Measurements from ENCODE around the gene PLPPR2.
"Not testable (repeated sequence)": the region's sequence is repeated elsewhere in the genome, so short reads cannot be mapped to it uniquely, and the experiment has no call there.

Gene PLPPR2

GRCh38 chr19:11355160-11356073 is at the start of gene PLPPR2:
Gene PLPPR2, plus strand, starts transcription at chr19:11355432. Its CDS starts 2,242 bp downstream, at chr19:11357674.
- peaks cover 0 to 15% (median 7%) of the 10 kb centered on the region in 5 donors for H3K36me3 ChIP-seq (ENCODE audit: control insufficient read depth in 5 of 5, insufficient read depth in 5 of 5, low read length in 5 of 5)
- H3K9me3 ChIP-seq (ENCODE audit: control insufficient read depth in 5 of 5, low read length in 5 of 5) = no peaks in the 10 kb centered on the region
- peak within 1 kb of the TSS; percentile 54 to 85 (median 68) for H3K4me3 ChIP-seq (ENCODE audit: low read depth in 1 of 5, low read length in 5 of 5)
- H3K4me1 ChIP-seq (ENCODE audit: control insufficient read depth in 5 of 5, insufficient read depth in 5 of 5, low read length in 5 of 5) = peaks cover 4 to 16% (median 12%) of the 10 kb centered on the region in 5 donors
- no peaks in the 10 kb centered on the region for H3K27me3 ChIP-seq (ENCODE audit: control insufficient read depth in 5 of 5, insufficient read depth in 4 of 5, low read length in 5 of 5)
- no peak within 1 kb of the TSS for H3K27ac ChIP-seq (ENCODE audit: low read depth, low read length)
- peak within 1 kb of the TSS; percentile 18 to 84 (median 39) for H3K9ac ChIP-seq (ENCODE audit: low read length in 5 of 5)

GRCh38 chr19:11306337-11306736 is 48.9 kb upstream of the PLPPR2 start:
- H3K27ac ChIP-seq (ENCODE audit: low read depth, low read length) = no peak overlapping the region
- H3K9ac ChIP-seq (ENCODE audit: low read length in 5 of 5) = no peak overlapping the region
- no peak overlapping the region for H3K4me3 ChIP-seq (ENCODE audit: low read depth in 1 of 5, low read length in 5 of 5)
- no peaks in the 10 kb centered on the region for H3K4me1 ChIP-seq (ENCODE audit: control insufficient read depth in 5 of 5, insufficient read depth in 5 of 5, low read length in 5 of 5)
- no peaks in the 10 kb centered on the region for H3K9me3 ChIP-seq (ENCODE audit: control insufficient read depth in 5 of 5, low read length in 5 of 5)
- H3K36me3 ChIP-seq (ENCODE audit: control insufficient read depth in 5 of 5, insufficient read depth in 5 of 5, low read length in 5 of 5) = no peaks in the 10 kb centered on the region
- H3K27me3 ChIP-seq (ENCODE audit: control insufficient read depth in 5 of 5, insufficient read depth in 4 of 5, low read length in 5 of 5) = peaks cover 0 to 8% (median 0%) of the 10 kb centered on the region in 5 donors

- not testable (repeated sequence) for H3K27me3 ChIP-seq (ENCODE audit: control insufficient read depth in 5 of 5, insufficient read depth in 4 of 5, low read length in 5 of 5); H3K9me3 ChIP-seq (ENCODE audit: control insufficient read depth in 5 of 5, low read length in 5 of 5); H3K27ac ChIP-seq (ENCODE audit: low read depth, low read length); H3K9ac ChIP-seq (ENCODE audit: low read length in 5 of 5); H3K4me3 ChIP-seq (ENCODE audit: low read depth in 1 of 5, low read length in 5 of 5); H3K36me3 ChIP-seq (ENCODE audit: control insufficient read depth in 5 of 5, insufficient read depth in 5 of 5, low read length in 5 of 5)
- H3K4me1 ChIP-seq (ENCODE audit: control insufficient read depth in 5 of 5, insufficient read depth in 5 of 5, low read length in 5 of 5) = peaks cover 1 to 29% (median 21%) of the 10 kb centered on the region in 5 donors
These were observed 34.8 kb upstream of the PLPPR2 start for GRCh38 chr19:11320278-11320995.

GRCh38 chr19:11321191-11322126 is 33.8 kb upstream of the PLPPR2 start:
- no peak overlapping the region for H3K9ac ChIP-seq (ENCODE audit: low read length in 5 of 5)
- H3K36me3 ChIP-seq (ENCODE audit: control insufficient read depth in 5 of 5, insufficient read depth in 5 of 5, low read length in 5 of 5) = peaks cover 0 to 13% (median 12%) of the 10 kb centered on the region in 5 donors
- no peaks in the 10 kb centered on the region for H3K9me3 ChIP-seq (ENCODE audit: control insufficient read depth in 5 of 5, low read length in 5 of 5)
- no peak overlapping the region for H3K4me3 ChIP-seq (ENCODE audit: low read depth in 1 of 5, low read length in 5 of 5)
- peaks cover 1 to 29% (median 21%) of the 10 kb centered on the region in 5 donors for H3K4me1 ChIP-seq (ENCODE audit: control insufficient read depth in 5 of 5, insufficient read depth in 5 of 5, low read length in 5 of 5)
- H3K27ac ChIP-seq (ENCODE audit: low read depth, low read length) = no peak overlapping the region
- H3K27me3 ChIP-seq (ENCODE audit: control insufficient read depth in 5 of 5, insufficient read depth in 4 of 5, low read length in 5 of 5) = no peaks in the 10 kb centered on the region

- Histone ChIP-seq H3K4me3 (ENCODE audit: low read depth in 1 of 5, low read length in 5 of 5) (no peak overlapping the region), H3K36me3 (ENCODE audit: control insufficient read depth in 5 of 5, insufficient read depth in 5 of 5, low read length in 5 of 5) (peaks cover 0 to 22% (median 21%) of the 10 kb centered on the region in 5 donors), H3K27ac (ENCODE audit: low read depth, low read length) (no peak overlapping the region), H3K9me3 (ENCODE audit: control insufficient read depth in 5 of 5, low read length in 5 of 5) (no peaks in the 10 kb centered on the region), H3K4me1 (ENCODE audit: control insufficient read depth in 5 of 5, insufficient read depth in 5 of 5, low read length in 5 of 5) (peaks cover 1 to 29% (median 21%) of the 10 kb centered on the region in 5 donors), H3K27me3 (ENCODE audit: control insufficient read depth in 5 of 5, insufficient read depth in 4 of 5, low read length in 5 of 5) (no peaks in the 10 kb centered on the region), H3K9ac (ENCODE audit: low read length in 5 of 5) (no peak overlapping the region)
These were observed 32.8 kb upstream of the PLPPR2 start for GRCh38 chr19:11322269-11323024.

- peak overlapping the region in 2 of 5 donors; percentile 21 to 52 for H3K9ac ChIP-seq (ENCODE audit: low read length in 5 of 5)
- H3K4me1 ChIP-seq (ENCODE audit: control insufficient read depth in 5 of 5, insufficient read depth in 5 of 5, low read length in 5 of 5) = peaks cover 1 to 29% (median 21%) of the 10 kb centered on the region in 5 donors
- no peaks in the 10 kb centered on the region for H3K27me3 ChIP-seq (ENCODE audit: control insufficient read depth in 5 of 5, insufficient read depth in 4 of 5, low read length in 5 of 5)
- no peaks in the 10 kb centered on the region for H3K9me3 ChIP-seq (ENCODE audit: control insufficient read depth in 5 of 5, low read length in 5 of 5)
- H3K4me3 ChIP-seq (ENCODE audit: low read depth in 1 of 5, low read length in 5 of 5) = peak overlapping the region in 1 of 5 donors; percentile 16
- H3K27ac ChIP-seq (ENCODE audit: low read depth, low read length) = peak overlapping the region; percentile 50
- peaks cover 0 to 30% (median 22%) of the 10 kb centered on the region in 5 donors for H3K36me3 ChIP-seq (ENCODE audit: control insufficient read depth in 5 of 5, insufficient read depth in 5 of 5, low read length in 5 of 5)
These were observed 31.6 kb upstream of the PLPPR2 start for GRCh38 chr19:11323601-11324078.

- Histone ChIP-seq H3K36me3 (ENCODE audit: control insufficient read depth in 5 of 5, insufficient read depth in 5 of 5, low read length in 5 of 5) (peaks cover 0 to 34% (median 22%) of the 10 kb centered on the region in 5 donors), H3K27ac (ENCODE audit: low read depth, low read length) (peak overlapping the region; percentile 50), H3K9me3 (ENCODE audit: control insufficient read depth in 5 of 5, low read length in 5 of 5) (no peaks in the 10 kb centered on the region), H3K4me1 (ENCODE audit: control insufficient read depth in 5 of 5, insufficient read depth in 5 of 5, low read length in 5 of 5) (peaks cover 1 to 27% (median 21%) of the 10 kb centered on the region in 5 donors), H3K27me3 (ENCODE audit: control insufficient read depth in 5 of 5, insufficient read depth in 4 of 5, low read length in 5 of 5) (no peaks in the 10 kb centered on the region), H3K4me3 (ENCODE audit: low read depth in 1 of 5, low read length in 5 of 5) (peak overlapping the region in 1 of 5 donors; percentile 16), H3K9ac (ENCODE audit: low read length in 5 of 5) (peak overlapping the region in 3 of 5 donors; percentile 8 to 52 (median 21))
These were observed 31.1 kb upstream of the PLPPR2 start for GRCh38 chr19:11324079-11324661.

- Histone ChIP-seq H3K27ac (ENCODE audit: low read depth, low read length) (peak overlapping the region; percentile 50), H3K9me3 (ENCODE audit: control insufficient read depth in 5 of 5, low read length in 5 of 5) (no peaks in the 10 kb centered on the region), H3K27me3 (ENCODE audit: control insufficient read depth in 5 of 5, insufficient read depth in 4 of 5, low read length in 5 of 5) (no peaks in the 10 kb centered on the region), H3K4me3 (ENCODE audit: low read depth in 1 of 5, low read length in 5 of 5) (no peak overlapping the region), H3K4me1 (ENCODE audit: control insufficient read depth in 5 of 5, insufficient read depth in 5 of 5, low read length in 5 of 5) (peaks cover 1 to 27% (median 21%) of the 10 kb centered on the region in 5 donors), H3K9ac (ENCODE audit: low read length in 5 of 5) (peak overlapping the region in 2 of 5 donors; percentile 1 to 26), H3K36me3 (ENCODE audit: control insufficient read depth in 5 of 5, insufficient read depth in 5 of 5, low read length in 5 of 5) (peaks cover 0 to 37% (median 22%) of the 10 kb centered on the region in 5 donors)
These were observed 30.4 kb upstream of the PLPPR2 start for GRCh38 chr19:11324748-11325389.

All from subcutaneous abdominal adipose tissue (tissue), 5 donors.